Common myeloid progenitor, CD34-positive (primary cell): ENCODE measurements around the gene RAB9A.
A peak's percentile ranks its signal among the peaks of the same experiment; 100 is the strongest.

ENCODE experiments used
- CTCF ChIA-PET: fragments of 350-600 bp; sonication (Branson Sonifier 250); formaldehyde crosslinking; loops from one replicate; lab custom pipeline; 2021; ENCODE audit warnings: antibody characterized with exemption; lab: Charles Lee
- POLR2A ChIA-PET: fragments of 350-600 bp; sonication (Branson Sonifier 250); formaldehyde crosslinking; loops from one replicate; lab custom pipeline; 2021; ENCODE audit warnings: antibody characterized with exemption; lab: Charles Lee
- DNase-seq, 3 donors: peaks; one replicate each; pipeline versions ENCODE4 v3.0.0 to v3.0.0-alpha.2; 2013
- H3K27ac ChIP-seq, 2 experiments: 1 replicate in 1 of 2; 2 replicates in 1 of 2; pipeline ENCODE4 v1.7.0; 2013; ENCODE audit warnings: inconsistent platforms in 2 of 2, low read length in 2 of 2, mild to moderate bottlenecking in 2 of 2, low read depth in 1 of 2, moderate library complexity in 1 of 2; ENCODE audit not compliant: severe bottlenecking in 2 of 2, insufficient read depth in 1 of 2, poor library complexity in 1 of 2
- H3K27me3 ChIP-seq, 5 experiments: replicated peaks in 2 of 5; 1 replicate in 3 of 5; 2 replicates in 2 of 5; pipeline versions ENCODE4 v1.6.1 to v1.7.0; 2013; ENCODE audit warnings: low read length in 4 of 5, mild to moderate bottlenecking in 2 of 5, moderate library complexity in 2 of 5, inconsistent platforms in 1 of 5; ENCODE audit not compliant: insufficient read depth in 5 of 5, control insufficient read depth in 4 of 5
- H3K36me3 ChIP-seq, 4 experiments: 1 replicate in 2 of 4; 2 replicates in 2 of 4; pipeline versions ENCODE4 v1.6.1 to v1.7.0; 2013; ENCODE audit warnings: low read length in 3 of 4, control low read depth in 1 of 4, mild to moderate bottlenecking in 1 of 4; ENCODE audit not compliant: control insufficient read depth in 4 of 4, insufficient read depth in 4 of 4
- H3K4me1 ChIP-seq, 4 experiments: 1 replicate in 3 of 4; 2 replicates in 1 of 4; pipeline versions ENCODE4 v1.6.1 to v1.7.1; 2013; ENCODE audit warnings: low read length in 3 of 4, mild to moderate bottlenecking in 3 of 4, control low read depth in 1 of 4, inconsistent platforms in 1 of 4, moderate library complexity in 1 of 4; ENCODE audit not compliant: control insufficient read depth in 4 of 4, insufficient read depth in 4 of 4; ENCODE audit errors: control extremely low read depth in 1 of 4
- H3K4me3 ChIP-seq, 7 experiments: 1 replicate in 4 of 7; 2 replicates in 3 of 7; pipeline versions ENCODE4 v1.5.1 to v1.7.0; 2013; ENCODE audit warnings: mild to moderate bottlenecking in 7 of 7, low read length in 6 of 7, moderate library complexity in 6 of 7, inconsistent platforms in 2 of 7, low read depth in 2 of 7, control low read depth in 1 of 7; ENCODE audit not compliant: insufficient read depth in 4 of 7, control insufficient read depth in 1 of 7; ENCODE audit errors: extremely low read depth in 1 of 7
- H3K9me3 ChIP-seq, 5 experiments: 1 replicate in 4 of 5; 2 replicates in 1 of 5; pipeline versions ENCODE4 v1.6.1 to v1.7.1; 2013; ENCODE audit warnings: low read length in 4 of 5, mild to moderate bottlenecking in 2 of 5, inconsistent platforms in 1 of 5, low read depth in 1 of 5, moderate library complexity in 1 of 5; ENCODE audit not compliant: control insufficient read depth in 4 of 5, insufficient read depth in 2 of 5; ENCODE audit errors: control extremely low read depth in 1 of 5
- WGBS: methylation state at CpG from one replicate; pipeline ENCODE4 v1.1.5; 2013; ENCODE audit not compliant: insufficient coverage; 5-methylcytosine and 5-hydroxymethylcytosine counted together

RAB9A gene

GRCh38 chrX:13690836-13691235 lies 1.9 kb downstream of the RAB9A start:
- H3K9me3 ChIP-seq: no peaks in the 10 kb centered on the region
- CTCF ChIA-PET: interaction anchor here (0.7 kb wide), 1 partner anchor 66 kb away, joined by 3 read pairs; no protein-coding TSS in a partner anchor
- WGBS: 54% methylated on average over 2 of the region's 3 CpGs
- H3K4me3 ChIP-seq: peak overlapping the region in 4 of 7 experiments; percentile 3 to 90 (median 74)
- POLR2A ChIA-PET: no interaction called here
- H3K27me3 ChIP-seq: peaks cover 0 to 29% (median 0%) of the 10 kb centered on the region in 5 experiments
- H3K27ac ChIP-seq: no peak overlapping the region
- H3K36me3 ChIP-seq: no peaks in the 10 kb centered on the region
- DNase-seq: peak in 1 of 3 donors; percentile 15
- peaks cover 10 to 30% (median 22%) of the 10 kb centered on the region in 4 experiments for H3K4me1 ChIP-seq

GRCh38 chrX:13691841-13692371 lies 3.0 kb downstream of the RAB9A start:
- peaks cover 0 to 29% (median 0%) of the 10 kb centered on the region in 5 experiments for H3K27me3 ChIP-seq
- POLR2A ChIA-PET: interaction anchor here (0.9 kb wide), 1 partner anchor 42 kb away, joined by 3 read pairs; the partner anchor contains the start of genes OFD1 and TRAPPC2
- H3K27ac ChIP-seq: no peak overlapping the region
- no peak overlapping the region for H3K4me3 ChIP-seq
- WGBS: 88% methylated on average over 3 of the region's 7 CpGs
- no peaks in the 10 kb centered on the region for H3K9me3 ChIP-seq
- H3K4me1 ChIP-seq: peaks cover 14 to 35% (median 23%) of the 10 kb centered on the region in 4 experiments
- CTCF ChIA-PET: interaction anchor here (0.7 to 1.9 kb wide), 2 partner anchors 18 to 65 kb away, joined by 3 to 4 read pairs; no protein-coding TSS in a partner anchor
- peak in 1 of 3 donors; percentile 17 for DNase-seq
- no peaks in the 10 kb centered on the region for H3K36me3 ChIP-seq

DNA sequence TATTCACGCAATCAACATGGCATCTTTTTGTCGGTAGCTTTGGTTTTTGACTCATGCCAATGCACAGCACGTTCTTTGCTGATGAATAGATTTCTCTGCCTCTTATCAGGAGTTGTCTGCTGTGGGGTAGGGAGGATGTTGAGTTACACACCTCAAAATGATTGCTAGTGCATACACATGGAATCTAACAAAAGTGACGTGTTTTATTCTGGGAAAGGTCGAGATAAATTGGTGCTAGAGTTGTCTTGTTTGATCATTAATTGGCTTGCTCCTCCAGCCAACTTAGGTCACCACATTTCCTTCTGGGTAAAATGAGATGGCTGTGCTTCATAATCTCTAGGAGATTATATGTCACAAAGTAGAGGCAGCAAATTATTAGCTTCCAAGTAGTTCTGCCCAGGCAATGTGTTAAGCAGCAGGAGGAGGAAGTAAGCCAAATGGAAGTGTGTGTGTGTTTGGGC lies 3.9 kb downstream of the RAB9A start:
- no peaks in the 10 kb centered on the region for H3K36me3 ChIP-seq
- 85% methylated on average over 3 of the region's 5 CpGs for WGBS
- no peak overlapping the region for H3K4me3 ChIP-seq
- ChIA-PET CTCF (interaction anchor here (1.9 kb wide), 1 partner anchor 17 kb away, joined by 4 read pairs; no protein-coding TSS in a partner anchor), POLR2A (interaction anchor here (0.9 kb wide), 1 partner anchor 42 kb away, joined by 3 read pairs; the partner anchor contains the start of genes OFD1 and TRAPPC2)
- H3K27ac ChIP-seq: no peak overlapping the region
- H3K9me3 ChIP-seq: no peaks in the 10 kb centered on the region
- peaks cover 0 to 29% (median 0%) of the 10 kb centered on the region in 5 experiments for H3K27me3 ChIP-seq
- peaks cover 22 to 39% (median 29%) of the 10 kb centered on the region in 4 experiments for H3K4me1 ChIP-seq
- DNase-seq: no peak

GRCh38 chrX:13693341-13693961 lies 4.5 kb downstream of the RAB9A start:
- H3K27ac ChIP-seq: no peak overlapping the region
- peaks cover 22 to 43% (median 32%) of the 10 kb centered on the region in 4 experiments for H3K4me1 ChIP-seq

DNA sequence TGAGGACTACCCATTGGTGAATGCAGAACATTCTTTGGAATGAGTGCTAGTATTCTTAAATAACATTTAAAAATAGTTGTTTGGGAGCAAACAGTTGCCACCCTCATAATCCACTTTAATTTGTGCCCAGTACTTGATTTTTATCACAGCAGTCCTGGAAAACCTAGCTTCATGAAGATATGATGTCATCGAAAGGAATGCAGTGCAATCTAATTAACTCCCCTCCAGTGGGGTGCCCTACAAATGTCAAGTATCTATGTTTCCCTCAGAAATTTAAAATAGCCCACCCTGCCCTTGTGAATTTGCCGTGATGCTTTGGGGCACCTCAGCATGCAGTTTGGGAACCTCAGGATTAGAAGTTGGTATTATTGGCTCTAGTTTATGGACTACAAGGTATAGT lies 5.4 kb downstream of the RAB9A start:
- H3K9me3 ChIP-seq: no peaks in the 10 kb centered on the region
- POLR2A ChIA-PET: interaction anchor here (0.6 kb wide), 1 partner anchor 46 kb away, joined by 3 read pairs; no protein-coding TSS in a partner anchor
- CTCF ChIA-PET: interaction anchor here (1.2 kb wide), 1 partner anchor 10 kb away, joined by 5 read pairs; no protein-coding TSS in a partner anchor
- H3K27me3 ChIP-seq: peaks cover 0 to 17% (median 0%) of the 10 kb centered on the region in 5 experiments
- DNase-seq: no peak
- H3K27ac ChIP-seq: no peak overlapping the region
- WGBS: 80% methylated on average over 1 of the region's 2 CpGs
- no peaks in the 10 kb centered on the region for H3K36me3 ChIP-seq
- peaks cover 22 to 43% (median 37%) of the 10 kb centered on the region in 4 experiments for H3K4me1 ChIP-seq
- no peak overlapping the region for H3K4me3 ChIP-seq

More at GRCh38 chrX:13693341-13693961, 4.5 kb downstream of the RAB9A start:
- peaks cover 0 to 26% (median 0%) of the 10 kb centered on the region in 5 experiments for H3K27me3 ChIP-seq
- no peak for DNase-seq
- H3K4me3 ChIP-seq: no peak overlapping the region
- H3K36me3 ChIP-seq: no peaks in the 10 kb centered on the region
- ChIA-PET POLR2A (no interaction called here), CTCF (interaction anchor here (1.9 kb wide), 1 partner anchor 16 kb away, joined by 4 read pairs; no protein-coding TSS in a partner anchor)
- WGBS: 58% methylated on average over 6 of the region's 7 CpGs
- H3K9me3 ChIP-seq: no peaks in the 10 kb centered on the region

DNA sequence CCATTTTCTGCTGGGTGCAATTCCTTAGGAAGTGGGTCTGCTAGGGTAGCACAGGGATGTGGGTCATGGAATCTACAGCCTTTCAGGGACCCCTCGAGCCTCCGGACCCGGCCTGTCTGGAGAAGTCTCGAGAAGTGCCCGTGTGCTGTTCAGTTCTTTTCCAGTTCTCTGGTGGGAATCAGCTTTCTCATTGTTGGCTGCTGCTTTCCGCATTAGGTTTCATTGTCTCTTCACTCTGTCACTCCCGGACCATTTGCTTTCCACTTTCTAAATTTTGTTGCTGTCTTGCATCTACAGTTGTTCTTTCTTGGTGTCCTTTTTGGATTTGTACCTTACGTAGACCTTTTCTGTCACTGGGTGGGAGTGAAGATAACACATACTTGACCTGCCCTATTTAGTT lies 6.1 kb downstream of the RAB9A start:
- Histone ChIP-seq H3K36me3 (no peaks in the 10 kb centered on the region), H3K9me3 (no peaks in the 10 kb centered on the region), H3K27me3 (peaks cover 0 to 11% (median 0%) of the 10 kb centered on the region in 5 experiments), H3K4me3 (no peak overlapping the region), H3K27ac (no peak overlapping the region), H3K4me1 (peaks cover 22 to 43% (median 33%) of the 10 kb centered on the region in 4 experiments)
- ChIA-PET POLR2A (no interaction called here), CTCF (interaction anchor here (1.2 kb wide), 1 partner anchor 10 kb away, joined by 5 read pairs; no protein-coding TSS in a partner anchor)
- DNase-seq: no peak
- WGBS: 84% methylated on average over 7 of the region's 8 CpGs
